ENCODE measurements around the gene LRFN2.

LRFN2 gene

GRCh38 chr6:40466986-40467539, 120.1 kb downstream of the LRFN2 start:
- no peaks in the 10 kb centered on the region for H3K9me3 Mint-ChIP-seq
- no peak overlapping the region for H3K27ac Mint-ChIP-seq
- no peak for ATAC-seq
- H3K36me3 Mint-ChIP-seq = no peaks in the 10 kb centered on the region
- H3K4me1 Mint-ChIP-seq = no peaks in the 10 kb centered on the region
- no peak for DNase-seq (ENCODE audit: low spot score in 2 of 2)
- no peak overlapping the region for H3K4me3 Mint-ChIP-seq

DNA sequence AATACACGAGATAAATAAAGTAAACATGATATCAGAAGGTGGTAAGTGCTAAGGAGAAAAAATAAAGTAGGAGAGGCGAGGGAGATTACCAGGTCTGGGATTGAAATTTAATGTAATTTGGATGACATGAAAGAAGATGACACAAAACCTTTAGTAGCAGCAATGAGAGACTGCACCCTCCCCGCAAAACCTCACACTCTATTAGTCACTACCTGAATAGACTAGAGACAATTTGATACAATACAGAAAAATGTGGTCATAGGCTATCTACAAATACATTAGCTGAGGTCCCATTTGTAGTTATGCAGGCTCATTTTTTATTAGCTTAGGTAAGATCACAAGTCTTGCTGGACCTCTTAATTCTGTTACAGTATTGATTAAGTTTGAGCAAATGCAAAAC, 125.5 kb downstream of the LRFN2 start:
- no peak for DNase-seq (ENCODE audit: low spot score in 2 of 2)
- H3K36me3 Mint-ChIP-seq = no peaks in the 10 kb centered on the region
- no peak overlapping the region for H3K4me3 Mint-ChIP-seq
- H3K27ac Mint-ChIP-seq = no peak overlapping the region
- H3K4me1 Mint-ChIP-seq = no peaks in the 10 kb centered on the region
- no peaks in the 10 kb centered on the region for H3K9me3 Mint-ChIP-seq
- peak; percentile 56 for ATAC-seq

GRCh38 chr6:40460380-40460779, 126.8 kb downstream of the LRFN2 start:
- Mint-ChIP-seq H3K4me3 (no peak overlapping the region), H3K4me1 (no peaks in the 10 kb centered on the region), H3K27ac (no peak overlapping the region), H3K36me3 (no peaks in the 10 kb centered on the region), H3K9me3 (no peaks in the 10 kb centered on the region)
- ATAC-seq (no peak), DNase-seq (ENCODE audit: low spot score in 2 of 2) (no peak)

GRCh38 chr6:40457261-40457660, 129.9 kb downstream of the LRFN2 start:
- H3K4me3 Mint-ChIP-seq = no peak overlapping the region

GRCh38 chr6:40456390-40457013, 130.7 kb downstream of the LRFN2 start:
- DNase-seq (ENCODE audit: low spot score in 2 of 2) (no peak), ATAC-seq (no peak)
- Mint-ChIP-seq H3K4me1 (no peaks in the 10 kb centered on the region), H3K27ac (no peak overlapping the region), H3K4me3 (no peak overlapping the region), H3K36me3 (no peaks in the 10 kb centered on the region), H3K9me3 (no peaks in the 10 kb centered on the region)

More at GRCh38 chr6:40457261-40457660, 129.9 kb downstream of the LRFN2 start:
- Mint-ChIP-seq H3K27ac (no peak overlapping the region), H3K9me3 (no peaks in the 10 kb centered on the region), H3K36me3 (no peaks in the 10 kb centered on the region), H3K4me1 (no peaks in the 10 kb centered on the region)
- DNase-seq (ENCODE audit: low spot score in 2 of 2) (no peak), ATAC-seq (no peak)

GRCh38 chr6:40455686-40456389, 131.3 kb downstream of the LRFN2 start:
- Mint-ChIP-seq H3K27ac (no peak overlapping the region), H3K4me1 (no peaks in the 10 kb centered on the region), H3K36me3 (no peaks in the 10 kb centered on the region), H3K9me3 (no peaks in the 10 kb centered on the region), H3K4me3 (no peak overlapping the region)
- ATAC-seq = no peak
- DNase-seq (ENCODE audit: low spot score in 2 of 2) = no peak

- Mint-ChIP-seq H3K36me3 (no peaks in the 10 kb centered on the region), H3K4me3 (no peak overlapping the region), H3K4me1 (no peaks in the 10 kb centered on the region), H3K9me3 (no peaks in the 10 kb centered on the region), H3K27ac (no peak overlapping the region)
- DNase-seq (ENCODE audit: low spot score in 2 of 2) (no peak), ATAC-seq (no peak)
Measured at GRCh38 chr6:40450483-40450882, 136.7 kb downstream of the LRFN2 start.

GRCh38 chr6:40444811-40445210, 142.4 kb downstream of the LRFN2 start:
- peaks cover 3% of the 10 kb centered on the region for H3K4me1 Mint-ChIP-seq
- no peak for ATAC-seq
- H3K36me3 Mint-ChIP-seq = no peaks in the 10 kb centered on the region
- DNase-seq (ENCODE audit: low spot score in 2 of 2) = no peak
- no peak overlapping the region for H3K4me3 Mint-ChIP-seq
- no peak overlapping the region for H3K27ac Mint-ChIP-seq
- no peaks in the 10 kb centered on the region for H3K9me3 Mint-ChIP-seq

DNA sequence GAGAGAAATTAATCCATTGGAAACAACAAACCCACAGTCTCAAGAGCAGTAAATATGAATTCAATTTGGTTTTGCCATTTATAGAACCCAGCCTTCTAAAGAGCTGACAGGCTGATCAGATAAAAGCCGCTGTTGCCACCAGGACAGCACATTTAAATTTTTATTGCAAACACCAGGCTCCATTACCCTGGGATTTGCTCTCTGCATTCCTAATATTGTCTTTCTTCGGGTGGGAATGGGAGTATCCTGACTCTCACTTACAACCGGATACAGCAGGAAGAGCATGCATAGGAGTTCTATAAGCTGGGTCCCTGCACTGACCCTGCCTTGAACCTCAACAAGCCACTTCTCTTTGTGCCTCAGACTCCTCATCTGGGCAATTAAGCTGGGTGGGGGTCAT, 142.9 kb downstream of the LRFN2 start:
- H3K36me3 Mint-ChIP-seq = no peaks in the 10 kb centered on the region
- no peak for ATAC-seq
- H3K27ac Mint-ChIP-seq = no peak overlapping the region

GRCh38 chr6:40443842-40444241, 143.3 kb downstream of the LRFN2 start:
- no peak overlapping the region for H3K27ac Mint-ChIP-seq
- H3K4me1 Mint-ChIP-seq = peaks cover 8% of the 10 kb centered on the region
- no peak for DNase-seq (ENCODE audit: low spot score in 2 of 2)
- H3K36me3 Mint-ChIP-seq = no peaks in the 10 kb centered on the region
- H3K9me3 Mint-ChIP-seq = no peaks in the 10 kb centered on the region
- H3K4me3 Mint-ChIP-seq = no peak overlapping the region
- no peak for ATAC-seq

More for the DNA sequence above, 142.9 kb downstream of the LRFN2 start:
- H3K4me1 Mint-ChIP-seq = peaks cover 8% of the 10 kb centered on the region
- no peak overlapping the region for H3K4me3 Mint-ChIP-seq
- no peak for DNase-seq (ENCODE audit: low spot score in 2 of 2)
- H3K9me3 Mint-ChIP-seq = no peaks in the 10 kb centered on the region

GRCh38 chr6:40442591-40442990, 144.6 kb downstream of the LRFN2 start:
- H3K4me1 Mint-ChIP-seq = peaks cover 8% of the 10 kb centered on the region

GRCh38 chr6:40441150-40441549, 146.0 kb downstream of the LRFN2 start:
- ATAC-seq (no peak), DNase-seq (ENCODE audit: low spot score in 2 of 2) (no peak)
- no peaks in the 10 kb centered on the region for H3K36me3 Mint-ChIP-seq
- peaks cover 20% of the 10 kb centered on the region for H3K4me1 Mint-ChIP-seq
- no peaks in the 10 kb centered on the region for H3K9me3 Mint-ChIP-seq
- H3K4me3 Mint-ChIP-seq = no peak overlapping the region
- H3K27ac Mint-ChIP-seq = no peak overlapping the region

More at GRCh38 chr6:40442591-40442990, 144.6 kb downstream of the LRFN2 start:
- Mint-ChIP-seq H3K27ac (no peak overlapping the region), H3K4me3 (no peak overlapping the region), H3K36me3 (no peaks in the 10 kb centered on the region), H3K9me3 (no peaks in the 10 kb centered on the region)
- DNase-seq (ENCODE audit: low spot score in 2 of 2) (no peak), ATAC-seq (no peak)

DNA sequence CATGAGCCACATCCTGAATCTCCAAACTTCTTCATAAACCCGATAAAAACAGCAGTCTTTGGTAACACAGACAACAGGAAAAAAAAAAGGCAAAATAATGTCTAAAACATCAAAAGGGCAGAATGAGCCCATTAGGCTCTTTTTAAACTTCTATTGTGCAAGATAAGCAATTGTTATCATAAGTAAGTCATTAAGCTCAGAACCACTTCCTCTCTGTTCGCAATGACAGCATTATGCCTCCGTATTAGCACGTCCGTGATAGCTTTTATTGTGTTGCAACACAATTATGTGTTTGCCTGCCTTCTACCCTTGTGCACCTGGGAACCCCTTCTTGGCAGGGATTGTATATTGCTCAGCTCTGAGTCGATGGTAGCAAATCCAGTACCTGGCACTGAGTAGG, 147.1 kb downstream of the LRFN2 start:
- peaks cover 20% of the 10 kb centered on the region for H3K4me1 Mint-ChIP-seq
- ATAC-seq = no peak
- no peaks in the 10 kb centered on the region for H3K36me3 Mint-ChIP-seq
- no peak for DNase-seq (ENCODE audit: low spot score in 2 of 2)
- no peaks in the 10 kb centered on the region for H3K9me3 Mint-ChIP-seq
- H3K4me3 Mint-ChIP-seq = no peak overlapping the region
- H3K27ac Mint-ChIP-seq = no peak overlapping the region

GRCh38 chr6:40439026-40439800, 148.0 kb downstream of the LRFN2 start:
- ATAC-seq = no peak
- Mint-ChIP-seq H3K27ac (no peak overlapping the region), H3K4me1 (peaks cover 20% of the 10 kb centered on the region), H3K9me3 (no peaks in the 10 kb centered on the region), H3K36me3 (no peaks in the 10 kb centered on the region), H3K4me3 (no peak overlapping the region)
- no peak for DNase-seq (ENCODE audit: low spot score in 2 of 2)

GRCh38 chr6:40438246-40438887, 148.8 kb downstream of the LRFN2 start:
- no peak for ATAC-seq
- Mint-ChIP-seq H3K9me3 (no peaks in the 10 kb centered on the region), H3K4me1 (peaks cover 20% of the 10 kb centered on the region), H3K36me3 (no peaks in the 10 kb centered on the region), H3K4me3 (no peak overlapping the region), H3K27ac (no peak overlapping the region)
- no peak for DNase-seq (ENCODE audit: low spot score in 2 of 2)

All from stimulated activated effector memory CD8-positive, alpha-beta T cell treated with anti-CD3 and anti-CD28 coated beads, Interleukin-12 subunit alpha, Interleukin-12 subunit beta, amount 100 ng/mL, for 72 hours (primary cell).